Measurements from ENCODE around the gene INPP4A.

DNA sequence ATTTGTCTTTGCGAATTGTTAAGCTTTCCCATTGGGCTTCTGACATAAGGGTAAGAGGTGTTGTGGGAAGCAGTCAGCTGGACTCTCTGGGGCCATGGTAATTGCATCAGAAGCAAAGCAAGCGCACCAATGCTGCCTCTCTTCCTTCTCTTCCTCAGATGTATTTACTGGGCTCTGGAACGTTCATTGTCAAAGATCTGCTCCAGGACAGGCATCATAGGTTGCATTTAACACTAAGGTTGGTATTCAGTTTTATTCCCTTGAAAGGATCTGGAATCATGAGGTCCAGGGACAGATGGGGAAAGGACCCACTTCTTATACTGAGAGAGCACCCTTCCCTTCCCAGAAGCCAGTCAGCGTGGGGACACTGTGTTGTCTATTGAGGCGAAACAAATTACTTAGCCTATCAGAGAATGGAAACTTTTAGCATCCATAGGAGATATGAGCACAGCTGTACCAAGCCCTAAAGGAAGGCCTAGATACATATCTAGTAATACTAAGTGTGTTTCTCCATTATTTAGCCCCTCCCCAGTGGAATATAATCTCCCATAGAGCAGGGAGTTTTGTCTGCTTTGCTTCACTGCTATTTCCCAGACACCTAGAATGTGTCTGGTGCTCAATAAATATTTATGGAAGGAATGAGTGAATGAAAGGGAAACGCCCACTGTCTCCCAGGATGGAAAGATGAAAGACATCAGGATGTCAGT, 91.5 kb downstream of the INPP4A start:
- TF ChIP-seq, protein P1, sequence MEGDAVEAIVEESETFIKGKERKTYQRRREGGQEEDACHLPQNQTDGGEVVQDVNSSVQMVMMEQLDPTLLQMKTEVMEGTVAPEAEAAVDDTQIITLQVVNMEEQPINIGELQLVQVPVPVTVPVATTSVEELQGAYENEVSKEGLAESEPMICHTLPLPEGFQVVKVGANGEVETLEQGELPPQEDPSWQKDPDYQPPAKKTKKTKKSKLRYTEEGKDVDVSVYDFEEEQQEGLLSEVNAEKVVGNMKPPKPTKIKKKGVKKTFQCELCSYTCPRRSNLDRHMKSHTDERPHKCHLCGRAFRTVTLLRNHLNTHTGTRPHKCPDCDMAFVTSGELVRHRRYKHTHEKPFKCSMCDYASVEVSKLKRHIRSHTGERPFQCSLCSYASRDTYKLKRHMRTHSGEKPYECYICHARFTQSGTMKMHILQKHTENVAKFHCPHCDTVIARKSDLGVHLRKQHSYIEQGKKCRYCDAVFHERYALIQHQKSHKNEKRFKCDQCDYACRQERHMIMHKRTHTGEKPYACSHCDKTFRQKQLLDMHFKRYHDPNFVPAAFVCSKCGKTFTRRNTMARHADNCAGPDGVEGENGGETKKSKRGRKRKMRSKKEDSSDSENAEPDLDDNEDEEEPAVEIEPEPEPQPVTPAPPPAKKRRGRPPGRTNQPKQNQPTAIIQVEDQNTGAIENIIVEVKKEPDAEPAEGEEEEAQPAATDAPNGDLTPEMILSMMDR (IDR thresholded peaks at IDR 0.05; ENCODE audit: low read depth, low read length) = no peak
- TF ChIP-seq EZH2phosphoT487 (IDR thresholded peaks at IDR 0.05; ENCODE audit: low read depth) = no peak

Measured in OCI-LY3 (cell line).